HepG2 (cell line): Measurements from ENCODE around the gene UTS2R. TPM values are rescaled to one million over a fixed set of nuclear protein-coding genes. Genes with fewer than 3 reads are reported as not detected.
A peak's percentile ranks its signal among the peaks of the same experiment; 100 is the strongest.

ENCODE experiments used
- AKAP8 ChIP-seq: sonication (generic); formaldehyde crosslinking; IDR thresholded peaks from 2 replicates; pipeline ENCODE4 v1.5.1; 2020; ENCODE audit warnings: mild to moderate bottlenecking, missing genetic modification reagents
- ARID5B ChIP-seq: IDR thresholded peaks from 2 replicates; pipeline ENCODE4 v1.4.0; 2020; ENCODE audit warnings: mild to moderate bottlenecking, missing genetic modification reagents
- BCL6 ChIP-seq: IDR thresholded peaks from 2 replicates; pipeline ENCODE4 v1.6.1; 2016; ENCODE audit warnings: missing genetic modification reagents, missing compliant biosample characterization
- MNT ChIP-seq: fragments of 450-650 bp; IDR thresholded peaks from 2 replicates; pipeline ENCODE4 v1.6.1; 2016
- MTF2 ChIP-seq: sonication (generic); formaldehyde crosslinking; IDR thresholded peaks from 2 replicates; pipeline ENCODE4 v1.5.0; 2020; ENCODE audit warnings: missing genetic modification reagents, borderline replicate concordance
- NCOA2 ChIP-seq: sonication (generic); formaldehyde crosslinking; IDR thresholded peaks from 2 replicates; pipeline ENCODE4 v1.8.0; 2022; ENCODE audit warnings: inconsistent platforms
- ONECUT2 ChIP-seq: sonication (generic); formaldehyde crosslinking; IDR thresholded peaks from 2 replicates; pipeline ENCODE4 v1.4.0; 2020; ENCODE audit warnings: missing genetic modification reagents
- PATZ1 ChIP-seq: sonication (generic); formaldehyde crosslinking; IDR thresholded peaks from 2 replicates; pipeline ENCODE4 v1.4.0; 2020; ENCODE audit warnings: missing genetic modification reagents
- POGZ ChIP-seq: sonication (generic); formaldehyde crosslinking; IDR thresholded peaks from 2 replicates; pipeline ENCODE4 v1.4.0; 2020; ENCODE audit warnings: mild to moderate bottlenecking, missing genetic modification reagents
- POLR2G ChIP-seq: fragments of 200-400 bp; formaldehyde crosslinking; IDR thresholded peaks from 2 replicates; pipeline ENCODE4 v1.6.1; 2018; ENCODE audit warnings: mild to moderate bottlenecking, low read depth, low read length, moderate library complexity
- RERE ChIP-seq: IDR thresholded peaks from 2 replicates; pipeline ENCODE4 v1.6.1; 2016; ENCODE audit warnings: low read depth, missing genetic modification reagents, missing compliant biosample characterization
- SMYD3 ChIP-seq: sonication (generic); formaldehyde crosslinking; IDR thresholded peaks from 2 replicates; pipeline ENCODE4 v1.8.1; 2023; ENCODE audit warnings: mild to moderate bottlenecking, missing genetic modification reagents
- ZFP36L1 ChIP-seq: sonication (generic); formaldehyde crosslinking; IDR thresholded peaks from 2 replicates; pipeline ENCODE4 v1.8.0; 2022; ENCODE audit warnings: mild to moderate bottlenecking, missing genetic modification reagents, moderate library complexity
- ZNF101 ChIP-seq: sonication (generic); formaldehyde crosslinking; IDR thresholded peaks from 2 replicates; pipeline ENCODE4 v1.4.0; 2020; ENCODE audit warnings: mild to moderate bottlenecking, low read depth, missing genetic modification reagents, borderline replicate concordance
- ZNF772 ChIP-seq: sonication (generic); formaldehyde crosslinking; IDR thresholded peaks from 2 replicates; pipeline ENCODE4 v1.5.0; 2020; ENCODE audit warnings: mild to moderate bottlenecking, missing genetic modification reagents
- polyA plus RNA-seq, 8 experiments: library from polyadenylated mRNA; depleted of rRNA in 3 of 8; stranded (reverse) in 7 of 8; unstranded in 1 of 8; fragments of >200 nt; fragmentation: Illumina TruSeq in 4 of 8; extraction: Trizol in 4 of 8; gene quantifications; 2 replicates each; pipeline versions ENCODE4 v1.2.1 to v1.2.3, GENCODE V29; 2011 to 2016; ENCODE audit warnings: low read depth in 4 of 8, missing spikeins in 1 of 8, mixed read lengths in 1 of 8; ENCODE audit not compliant: insufficient read depth in 1 of 8
- total RNA-seq, 5 experiments: library from RNA; depleted of rRNA; stranded (reverse); fragments of >200 nt; fragmentation: Illumina TruSeq; extraction: Trizol; gene quantifications; 2 replicates each; pipeline ENCODE4 v1.2.3, GENCODE V29; 2016; ENCODE audit warnings: low read depth in 1 of 5

Gene UTS2R
- total and polyA plus RNA-seq, 2 of the 13 experiments (the other 11 are each of a cell fraction or from before 2014, with no cell fraction given), result 0.13 to 0.15 TPM

GRCh38 chr17:82367724-82368524 is 3.6 kb upstream of the UTS2R start (continued):
- TF ChIP-seq ARID5B (CRISPR knock-in tag) (peak; percentile 3), MTF2 (no peak), ZNF772 (CRISPR knock-in tag) (peak; percentile 50; the same call in 1 of the 2 replicates), ZNF101 (CRISPR knock-in tag) (no peak), PATZ1 (CRISPR knock-in tag) (peak; percentile 12; the same call in 1 of the 2 replicates), ZFP36L1 (CRISPR knock-in tag) (no peak), ONECUT2 (CRISPR knock-in tag) (no peak), BCL6 (CRISPR knock-in tag) (no peak), POLR2G (peak; percentile 88), NCOA2 (peak; percentile 11; the same call in 1 of the 2 replicates), RERE (CRISPR knock-in tag) (no peak), POGZ (CRISPR knock-in tag) (0 out of 2 replicates have a peak, but pooled peaks have one; percentile 17), MNT (peak; percentile 7; the same call in 1 of the 2 replicates), AKAP8 (CRISPR knock-in tag) (no peak), SMYD3 (CRISPR knock-in tag) (no peak)
